Thyroid gland (tissue), 4 donors: ENCODE results near the gene PDE3A. TPM values are rescaled to one million over a fixed set of nuclear protein-coding genes. Genes with fewer than 3 reads are reported as not detected.

Source experiments
- DNase-seq, 2 donors: peaks; one replicate each; pipeline ENCODE4 v3.0.0-alpha.2; 2019
- H3K27ac ChIP-seq, 3 donors: fragments of 200-600 bp; sonication (generic); 1 replicate in 2 of 3; 2 replicates in 1 of 3; pipeline ENCODE4 v1.5.1; 2016 to 2019; ENCODE audit warnings: mild to moderate bottlenecking in 1 of 3, moderate library complexity in 1 of 3
- H3K27me3 ChIP-seq: fragments of 200-600 bp; sonication (generic); one replicate; pipeline ENCODE4 v1.5.1; 2019
- H3K36me3 ChIP-seq, 2 donors: fragments of 200-600 bp; sonication (generic); one replicate each; pipeline ENCODE4 v1.5.1; 2016 to 2019
- H3K4me1 ChIP-seq, 2 donors: fragments of 200-600 bp; sonication (generic); one replicate each; pipeline ENCODE4 v1.5.1; 2017 to 2019
- H3K4me3 ChIP-seq, 3 donors: fragments of 200-600 bp; sonication (generic); replicated peaks in 1 of 3; 1 replicate in 2 of 3; 2 replicates in 1 of 3; pipeline ENCODE4 v1.5.1; 2016; ENCODE audit warnings: mild to moderate bottlenecking in 1 of 3
- H3K9me3 ChIP-seq: fragments of 200-600 bp; sonication (generic); one replicate; pipeline ENCODE4 v1.5.1; 2017
- POLR2A ChIP-seq, 2 donors: fragments of 450-650 bp; IDR thresholded peaks; one replicate each; pipeline ENCODE4 v1.6.1; 2017; ENCODE audit warnings: antibody characterized with exemption in 2 of 2, mild to moderate bottlenecking in 2 of 2, moderate library complexity in 1 of 2
- WGBS, 2 donors: methylation state at CpG; one replicate each; pipeline ENCODE4 v1.1.5; 2017; 5-methylcytosine and 5-hydroxymethylcytosine counted together
- intact Hi-C: fragments of 100-400 bp; cut with DNase I; formaldehyde crosslinking; loops from one replicate; pipeline ENCODE4 v1.15.1; 2023
- total RNA-seq, 4 donors: library from RNA; depleted of rRNA; stranded (reverse); fragments of >200 nt; gene quantifications; one replicate each; pipeline ENCODE4 v1.2.3, GENCODE V29; 2016
- TF ChIP-seq, protein P1 (sequence below), 6 experiments: fragments of 200-600 bp in 3 of 6; fragments of 450-650 bp in 3 of 6; sonication (generic) in 3 of 6; IDR thresholded peaks; one replicate each; pipeline ENCODE4 v1.5.1; 2016 to 2019; ENCODE audit warnings: antibody characterized with exemption in 6 of 6, mild to moderate bottlenecking in 2 of 6, inconsistent platforms in 1 of 6, moderate library complexity in 1 of 6

PDE3A gene
- total RNA-seq, 4 donors from 2014 or later, result 2.8 to 9.9 (median 6.7) TPM

DNA sequence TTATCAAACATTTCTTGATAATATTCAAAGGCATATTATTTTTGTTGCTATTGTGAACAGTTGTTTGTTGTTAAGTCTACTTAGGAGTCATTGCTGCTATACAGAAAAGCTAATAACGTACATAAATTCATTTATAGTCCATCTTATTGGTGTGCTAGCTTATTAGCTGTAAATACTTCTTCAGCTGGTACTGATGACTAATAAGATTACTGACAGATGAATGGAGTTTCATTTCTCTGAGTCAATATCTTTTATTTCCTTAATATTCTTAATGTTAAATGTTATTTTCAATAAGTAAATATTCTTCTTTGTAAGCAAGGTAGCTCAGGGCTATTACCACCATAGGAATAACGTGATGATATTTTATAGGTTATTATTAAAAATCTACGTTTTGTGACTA, 187.4 kb downstream of the PDE3A start:
- Histone ChIP-seq H3K27ac (no peak overlapping the region), H3K36me3 (no peaks in the 10 kb centered on the region), H3K9me3 (no peaks in the 10 kb centered on the region), H3K4me1 (no peaks in the 10 kb centered on the region), H3K4me3 (no peak overlapping the region), H3K27me3 (no peaks in the 10 kb centered on the region)
- TF ChIP-seq, protein P1, sequence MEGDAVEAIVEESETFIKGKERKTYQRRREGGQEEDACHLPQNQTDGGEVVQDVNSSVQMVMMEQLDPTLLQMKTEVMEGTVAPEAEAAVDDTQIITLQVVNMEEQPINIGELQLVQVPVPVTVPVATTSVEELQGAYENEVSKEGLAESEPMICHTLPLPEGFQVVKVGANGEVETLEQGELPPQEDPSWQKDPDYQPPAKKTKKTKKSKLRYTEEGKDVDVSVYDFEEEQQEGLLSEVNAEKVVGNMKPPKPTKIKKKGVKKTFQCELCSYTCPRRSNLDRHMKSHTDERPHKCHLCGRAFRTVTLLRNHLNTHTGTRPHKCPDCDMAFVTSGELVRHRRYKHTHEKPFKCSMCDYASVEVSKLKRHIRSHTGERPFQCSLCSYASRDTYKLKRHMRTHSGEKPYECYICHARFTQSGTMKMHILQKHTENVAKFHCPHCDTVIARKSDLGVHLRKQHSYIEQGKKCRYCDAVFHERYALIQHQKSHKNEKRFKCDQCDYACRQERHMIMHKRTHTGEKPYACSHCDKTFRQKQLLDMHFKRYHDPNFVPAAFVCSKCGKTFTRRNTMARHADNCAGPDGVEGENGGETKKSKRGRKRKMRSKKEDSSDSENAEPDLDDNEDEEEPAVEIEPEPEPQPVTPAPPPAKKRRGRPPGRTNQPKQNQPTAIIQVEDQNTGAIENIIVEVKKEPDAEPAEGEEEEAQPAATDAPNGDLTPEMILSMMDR (IDR thresholded peaks at IDR 0.05), result no peak
- no peak for TF ChIP-seq POLR2A (IDR thresholded peaks at IDR 0.05)
- 83 to 85% methylated on average over 3 of the region's 3 CpGs for WGBS, 2 donors
- DNase-seq, result no peak
- intact Hi-C loops, result no loop called here

- DNase-seq, result no peak
- Histone ChIP-seq H3K36me3 (no peaks in the 10 kb centered on the region), H3K4me3 (no peak overlapping the region), H3K27me3 (no peaks in the 10 kb centered on the region), H3K9me3 (no peaks in the 10 kb centered on the region), H3K4me1 (no peaks in the 10 kb centered on the region), H3K27ac (no peak overlapping the region)
- TF ChIP-seq, protein P1 (IDR thresholded peaks at IDR 0.05), result no peak
- TF ChIP-seq POLR2A (IDR thresholded peaks at IDR 0.05), result no peak
- intact Hi-C loops, result no loop called here
- WGBS, 2 donors, result 88 to 91% methylated on average over 1 of the region's 1 CpG
These were observed 188.8 kb downstream of the PDE3A start for GRCh38 chr12:20557096-20557495.

GRCh38 chr12:20560935-20561334, 192.6 kb downstream of the PDE3A start:
- WGBS, 2 donors, result 86 to 87% methylated on average over 8 of the region's 8 CpGs
- no peak overlapping the region for H3K4me3 ChIP-seq

GRCh38 chr12:20561871-20562270, 193.5 kb downstream of the PDE3A start:
- Histone ChIP-seq H3K9me3 (no peaks in the 10 kb centered on the region), H3K27ac (no peak overlapping the region), H3K27me3 (no peaks in the 10 kb centered on the region), H3K36me3 (no peaks in the 10 kb centered on the region), H3K4me1 (no peaks in the 10 kb centered on the region), H3K4me3 (no peak overlapping the region)
- 85% methylated on average over 3 of the region's 3 CpGs for WGBS, 2 donors
- no peak for TF ChIP-seq POLR2A (IDR thresholded peaks at IDR 0.05)
- TF ChIP-seq, protein P1 (IDR thresholded peaks at IDR 0.05), result no peak
- no peak for DNase-seq
- intact Hi-C loops, result no loop called here

More at GRCh38 chr12:20560935-20561334, 192.6 kb downstream of the PDE3A start:
- no peak for DNase-seq
- H3K36me3 ChIP-seq, result no peaks in the 10 kb centered on the region
- H3K4me1 ChIP-seq, result no peaks in the 10 kb centered on the region
- intact Hi-C loops, result no loop called here
- TF ChIP-seq, protein P1 (IDR thresholded peaks at IDR 0.05), result no peak
- no peak for TF ChIP-seq POLR2A (IDR thresholded peaks at IDR 0.05)
- H3K27me3 ChIP-seq, result no peaks in the 10 kb centered on the region
- H3K9me3 ChIP-seq, result no peaks in the 10 kb centered on the region
- no peak overlapping the region for H3K27ac ChIP-seq

DNA sequence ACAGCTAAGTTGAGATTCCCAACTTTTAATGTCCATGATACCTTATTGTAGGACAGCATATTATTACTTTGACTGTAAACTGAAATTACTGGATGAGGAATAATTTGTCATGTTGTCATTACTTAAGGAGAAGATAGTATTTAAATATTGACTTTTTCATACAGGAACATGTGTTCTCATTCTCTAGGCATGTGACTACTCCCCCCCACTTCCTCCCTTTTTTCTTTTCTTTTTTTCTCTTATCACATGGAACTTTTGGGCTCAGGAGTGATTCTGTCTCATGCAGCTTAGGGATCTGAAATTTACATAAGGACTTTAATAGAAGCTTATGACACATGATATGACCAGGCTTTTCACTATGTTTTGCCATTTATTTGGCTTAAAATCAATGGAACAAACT, 199.1 kb downstream of the PDE3A start:
- no peaks in the 10 kb centered on the region for H3K9me3 ChIP-seq
- TF ChIP-seq, protein P1 (IDR thresholded peaks at IDR 0.05), result no peak
- TF ChIP-seq POLR2A (IDR thresholded peaks at IDR 0.05), result no peak
- no peaks in the 10 kb centered on the region for H3K4me1 ChIP-seq
- no peaks in the 10 kb centered on the region for H3K27me3 ChIP-seq
- intact Hi-C loops, result no loop called here
- no peaks in the 10 kb centered on the region for H3K36me3 ChIP-seq
- no peak overlapping the region for H3K4me3 ChIP-seq
- DNase-seq, result no peak
- H3K27ac ChIP-seq, result no peak overlapping the region
